Suprapubic skin (tissue), 3 donors: Measurements from ENCODE around the gene KATNIP.

ENCODE experiments used
- EP300 ChIP-seq: sonication (generic); formaldehyde crosslinking; IDR thresholded peaks from one replicate; pipeline ENCODE4 v1.6.1; 2017; ENCODE audit warnings: antibody characterized with exemption
- POLR2A ChIP-seq, 2 donors: fragments of 450-650 bp; IDR thresholded peaks; one replicate each; pipeline ENCODE4 v1.6.1; 2017; ENCODE audit warnings: antibody characterized with exemption in 2 of 2, mild to moderate bottlenecking in 2 of 2, moderate library complexity in 2 of 2
- TF ChIP-seq, protein P1 (sequence below), 2 donors: fragments of 200-600 bp in 1 of 2; fragments of 450-650 bp in 1 of 2; sonication (generic) in 1 of 2; IDR thresholded peaks; one replicate each; pipeline ENCODE4 v1.5.1; 2016 to 2019; ENCODE audit warnings: antibody characterized with exemption in 2 of 2, mild to moderate bottlenecking in 1 of 2, moderate library complexity in 1 of 2

- TF ChIP-seq POLR2A (IDR thresholded peaks at IDR 0.05) (no peak), EP300 (no peak)
- TF ChIP-seq, protein P1, sequence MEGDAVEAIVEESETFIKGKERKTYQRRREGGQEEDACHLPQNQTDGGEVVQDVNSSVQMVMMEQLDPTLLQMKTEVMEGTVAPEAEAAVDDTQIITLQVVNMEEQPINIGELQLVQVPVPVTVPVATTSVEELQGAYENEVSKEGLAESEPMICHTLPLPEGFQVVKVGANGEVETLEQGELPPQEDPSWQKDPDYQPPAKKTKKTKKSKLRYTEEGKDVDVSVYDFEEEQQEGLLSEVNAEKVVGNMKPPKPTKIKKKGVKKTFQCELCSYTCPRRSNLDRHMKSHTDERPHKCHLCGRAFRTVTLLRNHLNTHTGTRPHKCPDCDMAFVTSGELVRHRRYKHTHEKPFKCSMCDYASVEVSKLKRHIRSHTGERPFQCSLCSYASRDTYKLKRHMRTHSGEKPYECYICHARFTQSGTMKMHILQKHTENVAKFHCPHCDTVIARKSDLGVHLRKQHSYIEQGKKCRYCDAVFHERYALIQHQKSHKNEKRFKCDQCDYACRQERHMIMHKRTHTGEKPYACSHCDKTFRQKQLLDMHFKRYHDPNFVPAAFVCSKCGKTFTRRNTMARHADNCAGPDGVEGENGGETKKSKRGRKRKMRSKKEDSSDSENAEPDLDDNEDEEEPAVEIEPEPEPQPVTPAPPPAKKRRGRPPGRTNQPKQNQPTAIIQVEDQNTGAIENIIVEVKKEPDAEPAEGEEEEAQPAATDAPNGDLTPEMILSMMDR (IDR thresholded peaks at IDR 0.05): no peak
Observed at GRCh38 chr16:27571433-27572326, 21.7 kb downstream of the KATNIP start.
